Measurements from ENCODE around the gene PLA2G4B. TPM values are rescaled to one million over a fixed set of nuclear protein-coding genes. Genes with fewer than 3 reads are reported as not detected.

PLA2G4B gene
- total RNA-seq, 1 donor from 2014 or later, result 8.2 TPM

- POLR2A ChIA-PET, result interaction anchor here (0.7 kb wide), 1 partner anchor 570 kb away, joined by 6 read pairs; no protein-coding TSS in a partner anchor
- Mint-ChIP-seq H3K4me3 (no peak overlapping the region), H3K27ac (no peak overlapping the region), H3K27me3 (no peaks in the 10 kb centered on the region), H3K9me3 (no peaks in the 10 kb centered on the region), H3K4me1 (no peaks in the 10 kb centered on the region), H3K36me3 (ENCODE audit: low read depth) (peaks cover 80% of the 10 kb centered on the region)
- CTCF ChIA-PET, result no interaction called here
- intact Hi-C loops (cut with micrococcal nuclease), result no loop called here
- TF ChIP-seq, protein P1, sequence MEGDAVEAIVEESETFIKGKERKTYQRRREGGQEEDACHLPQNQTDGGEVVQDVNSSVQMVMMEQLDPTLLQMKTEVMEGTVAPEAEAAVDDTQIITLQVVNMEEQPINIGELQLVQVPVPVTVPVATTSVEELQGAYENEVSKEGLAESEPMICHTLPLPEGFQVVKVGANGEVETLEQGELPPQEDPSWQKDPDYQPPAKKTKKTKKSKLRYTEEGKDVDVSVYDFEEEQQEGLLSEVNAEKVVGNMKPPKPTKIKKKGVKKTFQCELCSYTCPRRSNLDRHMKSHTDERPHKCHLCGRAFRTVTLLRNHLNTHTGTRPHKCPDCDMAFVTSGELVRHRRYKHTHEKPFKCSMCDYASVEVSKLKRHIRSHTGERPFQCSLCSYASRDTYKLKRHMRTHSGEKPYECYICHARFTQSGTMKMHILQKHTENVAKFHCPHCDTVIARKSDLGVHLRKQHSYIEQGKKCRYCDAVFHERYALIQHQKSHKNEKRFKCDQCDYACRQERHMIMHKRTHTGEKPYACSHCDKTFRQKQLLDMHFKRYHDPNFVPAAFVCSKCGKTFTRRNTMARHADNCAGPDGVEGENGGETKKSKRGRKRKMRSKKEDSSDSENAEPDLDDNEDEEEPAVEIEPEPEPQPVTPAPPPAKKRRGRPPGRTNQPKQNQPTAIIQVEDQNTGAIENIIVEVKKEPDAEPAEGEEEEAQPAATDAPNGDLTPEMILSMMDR (IDR thresholded peaks at IDR 0.05), result no peak
- ATAC-seq (ENCODE audit: low read depth) (no peak), DNase-seq (no peak)
These were observed 21.3 kb upstream of the PLA2G4B start for GRCh38 chr15:41817327-41817726.

GRCh38 chr15:41817781-41818180 is 20.9 kb upstream of the PLA2G4B start:
- no peak overlapping the region for H3K27ac Mint-ChIP-seq
- H3K27me3 Mint-ChIP-seq, result no peaks in the 10 kb centered on the region
- H3K4me1 Mint-ChIP-seq, result no peaks in the 10 kb centered on the region
- DNase-seq, result no peak
- no peaks in the 10 kb centered on the region for H3K9me3 Mint-ChIP-seq
- intact Hi-C loops (cut with micrococcal nuclease), result no loop called here
- peaks cover 82% of the 10 kb centered on the region for H3K36me3 Mint-ChIP-seq (ENCODE audit: low read depth)
- CTCF ChIA-PET, result interaction anchor here (1.0 kb wide), 1 partner anchor 43 kb away, joined by 3 read pairs; the partner anchor contains the start of gene MAPKBP1
- H3K4me3 Mint-ChIP-seq, result no peak overlapping the region
- no peak for ATAC-seq (ENCODE audit: low read depth)
- TF ChIP-seq, protein P1 (IDR thresholded peaks at IDR 0.05), result no peak
- POLR2A ChIA-PET, result interaction anchor here (0.6 kb wide), 1 partner anchor 678 kb away, joined by 3 read pairs; the partner anchor contains the start of gene SNAP23

GRCh38 chr15:41819455-41820050 is 19.1 kb upstream of the PLA2G4B start:
- Mint-ChIP-seq H3K27me3 (no peaks in the 10 kb centered on the region), H3K9me3 (no peaks in the 10 kb centered on the region), H3K36me3 (ENCODE audit: low read depth) (peaks cover 83% of the 10 kb centered on the region), H3K4me1 (no peaks in the 10 kb centered on the region), H3K27ac (no peak overlapping the region), H3K4me3 (no peak overlapping the region)
- ATAC-seq (ENCODE audit: low read depth), result no peak
- no peak for DNase-seq
- TF ChIP-seq, protein P1 (IDR thresholded peaks at IDR 0.05), result no peak
- intact Hi-C loops (cut with micrococcal nuclease), result no loop called here
- ChIA-PET CTCF (interaction anchor here (0.9 to 1.9 kb wide), 2 partner anchors 8 to 353 kb away, joined by 3 to 5 read pairs; no protein-coding TSS in a partner anchor), POLR2A (interaction anchor here (0.6 kb wide), 1 partner anchor 9 kb away, joined by 3 read pairs; no protein-coding TSS in a partner anchor)

GRCh38 chr15:41820791-41821423 is 17.7 kb upstream of the PLA2G4B start:
- no peaks in the 10 kb centered on the region for H3K4me1 Mint-ChIP-seq
- ATAC-seq (ENCODE audit: low read depth) (no peak), DNase-seq (no peak)
- intact Hi-C loops (cut with micrococcal nuclease), result no loop called here
- no peak overlapping the region for H3K4me3 Mint-ChIP-seq
- H3K27me3 Mint-ChIP-seq, result no peaks in the 10 kb centered on the region
- POLR2A ChIA-PET, result interaction anchor here (1.3 kb wide), 1 partner anchor 47 kb away, joined by 4 read pairs; the partner anchor contains the start of gene MAPKBP1
- peaks cover 74% of the 10 kb centered on the region for H3K36me3 Mint-ChIP-seq (ENCODE audit: low read depth)
- CTCF ChIA-PET, result interaction anchor here (1.9 kb wide), 1 partner anchor 9 kb away, joined by 5 read pairs; no protein-coding TSS in a partner anchor
- TF ChIP-seq, protein P1 (IDR thresholded peaks at IDR 0.05), result no peak
- H3K9me3 Mint-ChIP-seq, result no peaks in the 10 kb centered on the region
- no peak overlapping the region for H3K27ac Mint-ChIP-seq

- TF ChIP-seq, protein P1 (IDR thresholded peaks at IDR 0.05), result no peak
- CTCF ChIA-PET, result no interaction called here
- peaks cover 3% of the 10 kb centered on the region for H3K4me1 Mint-ChIP-seq
- no peak overlapping the region for H3K27ac Mint-ChIP-seq
- intact Hi-C loops (cut with micrococcal nuclease), result no loop called here
- H3K27me3 Mint-ChIP-seq, result no peaks in the 10 kb centered on the region
- peaks cover 66% of the 10 kb centered on the region for H3K36me3 Mint-ChIP-seq (ENCODE audit: low read depth)
- POLR2A ChIA-PET, result interaction anchor here (1.3 kb wide), 1 partner anchor 48 kb away, joined by 4 read pairs; the partner anchor contains the start of gene MAPKBP1
- DNase-seq (no peak), ATAC-seq (ENCODE audit: low read depth) (no peak)
- no peaks in the 10 kb centered on the region for H3K9me3 Mint-ChIP-seq
- H3K4me3 Mint-ChIP-seq, result no peak overlapping the region
These were observed 16.8 kb upstream of the PLA2G4B start for GRCh38 chr15:41821831-41822230.
